LNCaP clone FGC (cell line): Measurements from ENCODE around the gene LARP4B.

Experiments used
- DNase-seq: peaks from one replicate; pipeline ENCODE4 v3.0.0-alpha.2; 2011; ENCODE audit warnings: low read depth
- H3K4me3 ChIP-seq: 2 replicates; pipeline ENCODE4 v1.5.1; 2011; ENCODE audit warnings: mild to moderate bottlenecking, low read depth, low read length, control low read depth
- CTCF ChIP-seq: IDR thresholded peaks from 2 replicates; pipeline ENCODE4 v1.5.1; 2012; ENCODE audit warnings: mild to moderate bottlenecking; ENCODE audit not compliant: control insufficient read depth, insufficient read depth; ENCODE audit errors: extremely low read depth

LARP4B gene

GRCh38 chr10:841535-841934 lies 90.0 kb downstream of the LARP4B start:
- no peak for TF ChIP-seq CTCF
- no peak overlapping the region for H3K4me3 ChIP-seq
- DNase-seq, result no peak

- no peak for TF ChIP-seq CTCF
- no peak overlapping the region for H3K4me3 ChIP-seq
- DNase-seq, result no peak
Measured at GRCh38 chr10:839550-840205, 91.8 kb downstream of the LARP4B start.

- H3K4me3 ChIP-seq, result no peak overlapping the region
- TF ChIP-seq CTCF, result no peak
- no peak for DNase-seq
Measured at GRCh38 chr10:836782-837181, 94.7 kb downstream of the LARP4B start.

GRCh38 chr10:834493-834892 lies 97.0 kb downstream of the LARP4B start:
- TF ChIP-seq CTCF, result no peak
- no peak for DNase-seq
- H3K4me3 ChIP-seq, result no peak overlapping the region

GRCh38 chr10:829241-829640 lies 102.3 kb downstream of the LARP4B start:
- no peak for TF ChIP-seq CTCF
- H3K4me3 ChIP-seq, result no peak overlapping the region
- DNase-seq, result no peak

- TF ChIP-seq CTCF, result no peak
- no peak for DNase-seq
- H3K4me3 ChIP-seq, result no peak overlapping the region
Measured at GRCh38 chr10:828191-828590, 103.3 kb downstream of the LARP4B start.

GRCh38 chr10:824946-825345 lies 106.6 kb downstream of the LARP4B start:
- TF ChIP-seq CTCF, result no peak
- peak; percentile 77 for DNase-seq

More at GRCh38 chr10:824946-825345, 106.6 kb downstream of the LARP4B start:
- no peak overlapping the region for H3K4me3 ChIP-seq
